Kidney epithelial cell (primary cell): Measurements from ENCODE around the gene YAF2. TPM values are rescaled to one million over a fixed set of nuclear protein-coding genes. Genes with fewer than 3 reads are reported as not detected.

Source experiments
- DNase-seq: peaks from one replicate; pipeline ENCODE4 v3.0.0-alpha.2; 2010; ENCODE audit warnings: low read depth
- H3K27me3 ChIP-seq: 2 replicates; pipeline ENCODE4 v1.6.0; 2011; ENCODE audit warnings: low read length; ENCODE audit not compliant: control insufficient read depth, insufficient read depth
- H3K36me3 ChIP-seq: 2 replicates; pipeline ENCODE4 v1.5.1; 2011; ENCODE audit warnings: low read length; ENCODE audit not compliant: control insufficient read depth, insufficient read depth
- H3K4me3 ChIP-seq: 2 replicates; pipeline ENCODE4 v1.5.1; 2011; ENCODE audit warnings: low read depth, mild to moderate bottlenecking, control low read depth, low read length
- total RNA-seq: library from RNA; depleted of rRNA; stranded (reverse); fragments of >200 nt; gene quantifications from 2 replicates; pipeline ENCODE4 v1.2.3, GENCODE V29; 2015
- TF ChIP-seq, protein P1 (sequence below): IDR thresholded peaks from 2 replicates; pipeline ENCODE4 v1.5.1; 2011; ENCODE audit warnings: mild to moderate bottlenecking, moderate library complexity, low read length, control low read depth, inconsistent platforms; ENCODE audit not compliant: insufficient read depth, poor library complexity, severe bottlenecking

YAF2 gene
- total RNA-seq, 1 donor from 2014 or later: 15.7 TPM

DNA sequence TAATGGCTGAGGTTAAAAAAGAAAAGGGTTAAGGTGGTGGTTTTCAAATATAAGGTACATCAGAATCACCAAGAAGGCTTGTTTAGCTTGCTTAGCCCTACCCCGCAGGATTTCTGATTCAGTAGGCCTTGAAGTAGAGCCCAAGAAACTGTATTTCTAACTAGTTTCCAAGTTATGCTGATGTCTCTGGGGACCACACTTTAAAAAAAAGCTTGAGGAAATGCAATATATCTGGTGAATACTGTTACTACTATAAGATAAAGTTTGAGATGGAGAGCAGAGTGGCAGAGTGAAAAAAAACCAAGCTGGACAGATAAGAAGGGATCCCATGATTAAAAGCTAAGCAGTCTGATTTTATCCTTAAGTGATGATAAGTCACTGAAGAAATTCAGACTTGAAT lies 75.1 kb downstream of the YAF2 start:
- Histone ChIP-seq H3K4me3 (no peak overlapping the region), H3K27me3 (no peaks in the 10 kb centered on the region), H3K36me3 (no peaks in the 10 kb centered on the region)
- no peak for DNase-seq
- TF ChIP-seq, protein P1, sequence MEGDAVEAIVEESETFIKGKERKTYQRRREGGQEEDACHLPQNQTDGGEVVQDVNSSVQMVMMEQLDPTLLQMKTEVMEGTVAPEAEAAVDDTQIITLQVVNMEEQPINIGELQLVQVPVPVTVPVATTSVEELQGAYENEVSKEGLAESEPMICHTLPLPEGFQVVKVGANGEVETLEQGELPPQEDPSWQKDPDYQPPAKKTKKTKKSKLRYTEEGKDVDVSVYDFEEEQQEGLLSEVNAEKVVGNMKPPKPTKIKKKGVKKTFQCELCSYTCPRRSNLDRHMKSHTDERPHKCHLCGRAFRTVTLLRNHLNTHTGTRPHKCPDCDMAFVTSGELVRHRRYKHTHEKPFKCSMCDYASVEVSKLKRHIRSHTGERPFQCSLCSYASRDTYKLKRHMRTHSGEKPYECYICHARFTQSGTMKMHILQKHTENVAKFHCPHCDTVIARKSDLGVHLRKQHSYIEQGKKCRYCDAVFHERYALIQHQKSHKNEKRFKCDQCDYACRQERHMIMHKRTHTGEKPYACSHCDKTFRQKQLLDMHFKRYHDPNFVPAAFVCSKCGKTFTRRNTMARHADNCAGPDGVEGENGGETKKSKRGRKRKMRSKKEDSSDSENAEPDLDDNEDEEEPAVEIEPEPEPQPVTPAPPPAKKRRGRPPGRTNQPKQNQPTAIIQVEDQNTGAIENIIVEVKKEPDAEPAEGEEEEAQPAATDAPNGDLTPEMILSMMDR: no peak

GRCh38 chr12:42162193-42162592 lies 75.9 kb downstream of the YAF2 start:
- H3K4me3 ChIP-seq: no peak overlapping the region
- TF ChIP-seq, protein P1: no peak
- H3K36me3 ChIP-seq: no peaks in the 10 kb centered on the region
- no peaks in the 10 kb centered on the region for H3K27me3 ChIP-seq
- DNase-seq: no peak

DNA sequence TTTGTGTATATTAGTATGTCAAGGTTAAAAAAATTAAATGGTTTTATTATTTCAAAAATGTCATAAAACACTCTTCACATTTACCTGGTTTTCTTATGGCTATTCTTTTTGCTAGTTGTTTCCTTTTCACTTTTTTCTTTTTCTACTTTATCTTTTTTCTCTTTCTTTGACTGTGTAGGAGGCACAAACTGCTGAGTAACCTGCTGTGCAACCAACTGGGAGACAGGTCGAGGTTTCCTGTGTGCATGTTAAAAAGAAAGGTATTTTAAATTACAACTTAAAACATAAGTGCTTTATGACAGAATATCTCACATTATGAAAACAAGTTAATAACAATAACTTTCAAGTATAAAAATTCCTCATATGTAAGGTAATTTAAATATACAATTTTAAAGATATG lies 76.5 kb downstream of the YAF2 start:
- DNase-seq: no peak
- TF ChIP-seq, protein P1: no peak
- H3K36me3 ChIP-seq: no peaks in the 10 kb centered on the region

DNA sequence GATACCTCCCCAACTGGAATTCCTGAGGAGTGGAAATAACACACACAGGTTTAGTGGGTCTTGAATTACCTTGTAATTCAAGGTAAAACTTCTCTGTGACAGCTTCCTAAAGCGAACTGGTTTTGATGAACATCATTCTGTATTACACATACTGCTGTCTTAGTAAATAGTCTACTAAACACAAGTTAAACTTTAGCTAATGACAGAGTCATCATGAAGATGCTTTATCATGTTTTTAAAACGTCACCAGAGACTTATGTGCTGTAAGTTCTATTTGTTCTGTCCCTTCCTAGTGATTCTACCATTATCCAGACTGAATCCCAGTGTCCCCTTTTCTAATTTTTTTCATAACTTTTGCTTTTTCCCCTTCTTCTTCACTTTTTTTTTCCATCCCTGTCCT lies 81.8 kb downstream of the YAF2 start:
- Histone ChIP-seq H3K4me3 (no peak overlapping the region), H3K27me3 (no peaks in the 10 kb centered on the region), H3K36me3 (no peaks in the 10 kb centered on the region)
- peak; percentile 50 for DNase-seq
- TF ChIP-seq, protein P1: no peak

More for the DNA sequence above, 76.5 kb downstream of the YAF2 start:
- H3K27me3 ChIP-seq: no peaks in the 10 kb centered on the region
- H3K4me3 ChIP-seq: no peak overlapping the region

DNA sequence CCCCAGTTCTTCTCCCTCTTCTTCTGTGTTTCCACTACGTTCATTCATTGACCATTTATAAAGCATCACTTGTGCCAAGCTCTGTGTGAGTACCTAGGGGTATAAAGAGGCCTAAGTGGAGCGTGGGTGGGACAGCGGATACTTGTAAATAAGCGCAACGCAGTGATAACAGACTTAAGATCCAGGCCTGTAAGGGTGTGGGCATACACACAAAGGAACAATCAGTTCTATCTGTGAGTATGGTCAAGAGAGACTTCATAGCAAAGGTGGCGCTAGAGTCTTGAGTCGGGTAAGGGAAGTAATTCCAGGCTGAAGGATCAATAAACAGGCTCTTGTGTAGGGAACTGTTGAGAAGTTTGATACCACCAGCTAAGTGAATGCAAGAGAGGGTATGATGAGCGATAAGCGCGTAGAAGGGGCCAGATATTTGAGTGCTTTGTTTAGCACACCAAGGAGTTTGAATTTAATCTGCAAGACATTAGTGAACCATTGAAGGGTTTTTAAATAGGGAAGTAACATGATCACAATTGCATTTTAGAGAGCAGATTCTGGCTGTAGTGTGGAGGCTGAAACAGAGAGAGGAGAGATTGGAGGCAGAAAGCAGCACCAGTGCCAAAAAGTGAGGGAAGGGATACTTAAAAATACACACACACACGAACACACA lies 92.4 kb downstream of the YAF2 start:
- Histone ChIP-seq H3K36me3 (no peaks in the 10 kb centered on the region), H3K27me3 (no peaks in the 10 kb centered on the region), H3K4me3 (no peak overlapping the region)
- DNase-seq: no peak
- TF ChIP-seq, protein P1: no peak

- no peak for DNase-seq
- peak overlapping the region; percentile 77 for H3K4me3 ChIP-seq
- TF ChIP-seq, protein P1: no peak
- H3K36me3 ChIP-seq: no peaks in the 10 kb centered on the region
- H3K27me3 ChIP-seq: no peaks in the 10 kb centered on the region
Measured at GRCh38 chr12:42145197-42145549, 92.9 kb downstream of the YAF2 start.
